ENCODE results near the gene TNXB.
A peak's percentile ranks its signal among the peaks of the same experiment; 100 is the strongest.

TNXB gene

GRCh38 chr6:32096394-32097258 lies 12.5 kb downstream of the TNXB start:
- no peak overlapping the region for H3K4me3 ChIP-seq (ENCODE audit: low read length)
- no peak for DNase-seq (ENCODE audit: low read depth)
- TF ChIP-seq CTCF (conservative IDR thresholded peaks at IDR 0.05; ENCODE audit: low read depth, low read length), result peak; percentile 27

- no peak overlapping the region for H3K4me3 ChIP-seq (ENCODE audit: low read length)
- DNase-seq (ENCODE audit: low read depth), result no peak
- TF ChIP-seq CTCF (conservative IDR thresholded peaks at IDR 0.05; ENCODE audit: low read depth, low read length), result no peak
These were observed 13.1 kb downstream of the TNXB start for GRCh38 chr6:32096087-32096393.

GRCh38 chr6:32095338-32096086 lies 13.6 kb downstream of the TNXB start:
- no peak overlapping the region for H3K4me3 ChIP-seq (ENCODE audit: low read length)
- DNase-seq (ENCODE audit: low read depth), result no peak
- peak; percentile 28 for TF ChIP-seq CTCF (conservative IDR thresholded peaks at IDR 0.05; ENCODE audit: low read depth, low read length)

- no peak for TF ChIP-seq CTCF (conservative IDR thresholded peaks at IDR 0.05; ENCODE audit: low read depth, low read length)
- DNase-seq (ENCODE audit: low read depth), result no peak
- no peak overlapping the region for H3K4me3 ChIP-seq (ENCODE audit: low read length)
These were observed 16.2 kb downstream of the TNXB start for GRCh38 chr6:32092760-32093497.

GRCh38 chr6:32089082-32089828 lies 19.9 kb downstream of the TNXB start:
- no peak for TF ChIP-seq CTCF (conservative IDR thresholded peaks at IDR 0.05; ENCODE audit: low read depth, low read length)
- H3K4me3 ChIP-seq (ENCODE audit: low read length), result no peak overlapping the region
- no peak for DNase-seq (ENCODE audit: low read depth)

- DNase-seq (ENCODE audit: low read depth), result no peak
- H3K4me3 ChIP-seq (ENCODE audit: low read length), result no peak overlapping the region
- no peak for TF ChIP-seq CTCF (conservative IDR thresholded peaks at IDR 0.05; ENCODE audit: low read depth, low read length)
These were observed 20.6 kb downstream of the TNXB start for GRCh38 chr6:32088487-32089049.

All from retinal pigment epithelial cell (primary cell).